ENCODE results near the gene SMIM21.

- TF ChIP-seq POLR2A (IDR thresholded peaks at IDR 0.05) (no peak), CTCF (IDR thresholded peaks at IDR 0.05) (no peak)
Measured at GRCh38 chr18:75441896-75442295, 14.4 kb upstream of the SMIM21 start.
